HCT116 (cell line): Measurements from ENCODE around the gene RASSF9.

ENCODE experiments used
- CTCF ChIP-seq, 3 experiments: fragments of 200-600 bp in 1 of 3; sonication (generic) in 1 of 3; IDR thresholded peaks in 2 of 3; conservative IDR thresholded peaks in 1 of 3; 2 replicates each; pipeline ENCODE4 v1.5.1; 2012 to 2017; ENCODE audit warnings: low read depth in 2 of 3, low read length in 2 of 3, antibody characterized with exemption in 1 of 3, borderline replicate concordance in 1 of 3, control low read depth in 1 of 3, mild to moderate bottlenecking in 1 of 3, mixed read lengths in 1 of 3, mixed run types in 1 of 3, moderate library complexity in 1 of 3; ENCODE audit not compliant: insufficient read depth in 1 of 3
- JUND ChIP-seq: IDR thresholded peaks from 2 replicates; pipeline ENCODE4 v1.6.1; 2012
- SRF ChIP-seq: IDR thresholded peaks from 2 replicates; pipeline ENCODE4 v1.6.1; 2012; ENCODE audit warnings: low read depth

GRCh38 chr12:85781766-85782165 is 54.4 kb downstream of the RASSF9 start:
- TF ChIP-seq CTCF (IDR thresholded peaks at IDR 0.05 in 2 of 3, conservative IDR thresholded peaks at IDR 0.05 in 1 of 3; ENCODE audit: borderline replicate concordance in 1 of 3, insufficient read depth in 1 of 3, low read depth in 2 of 3, low read length in 2 of 3): 0 out of 6 replicates have a peak, but pooled peaks of 1 of the 3 experiments have one; percentile 4
- TF ChIP-seq JUND: no peak
- TF ChIP-seq SRF: no peak
